K562 (cell line): Measurements from ENCODE around the gene TUBA4B. TPM values are rescaled to one million over a fixed set of nuclear protein-coding genes. Genes with fewer than 3 reads are reported as not detected.
A peak's percentile ranks its signal among the peaks of the same experiment; 100 is the strongest.

Experiments
- ARHGAP35 ChIP-seq: fragments of 450-650 bp; IDR thresholded peaks from 2 replicates; pipeline ENCODE4 v1.6.1; 2018; ENCODE audit not compliant: partially characterized antibody
- ARNT ChIP-seq, 2 experiments: fragments of 450-650 bp; IDR thresholded peaks; 2 replicates each; pipeline ENCODE4 v1.6.1; 2016; ENCODE audit warnings: mild to moderate bottlenecking in 1 of 2
- CTBP1 ChIP-seq: fragments of 450-650 bp; IDR thresholded peaks from 2 replicates; pipeline ENCODE4 v1.6.1; 2016; ENCODE audit warnings: borderline replicate concordance
- GTF2E2 ChIP-seq: fragments of 200-800 bp; sonication (Bioruptor generic); IDR thresholded peaks from 2 replicates; pipeline ENCODE4 v1.6.1; 2016; ENCODE audit warnings: missing genetic modification characterization, missing compliant biosample characterization
- MCM2 ChIP-seq: fragments of 450-650 bp; IDR thresholded peaks from 2 replicates; pipeline ENCODE4 v1.6.1; 2017; ENCODE audit warnings: low read depth, mild to moderate bottlenecking
- NFE2L1 ChIP-seq: fragments of 450-650 bp; IDR thresholded peaks from 2 replicates; pipeline ENCODE4 v1.6.1; 2016; ENCODE audit warnings: missing genetic modification characterization, low read depth, mild to moderate bottlenecking, missing compliant biosample characterization, moderate library complexity, borderline replicate concordance
- SNAPC5 ChIP-seq: fragments of 250-450 bp; sonication (Bioruptor Pico); IDR thresholded peaks from 2 replicates; pipeline ENCODE4 v1.8.0; 2021; ENCODE audit warnings: moderate library complexity, mild to moderate bottlenecking, inconsistent platforms
- TAL1 ChIP-seq: fragments of 450-650 bp; IDR thresholded peaks from 2 replicates; pipeline ENCODE4 v1.6.1; 2016; ENCODE audit warnings: mild to moderate bottlenecking
- TBL1XR1 ChIP-seq, 2 experiments: IDR thresholded peaks; 2 replicates each; pipeline ENCODE4 v1.6.1; 2012; ENCODE audit warnings: improper control_type of control experiment in 2 of 2, low read length in 2 of 2, mild to moderate bottlenecking in 1 of 2
- USF1 ChIP-seq: sonication (generic); formaldehyde crosslinking; IDR thresholded peaks from 2 replicates; pipeline ENCODE4 v1.9.0; 2022; ENCODE audit warnings: mild to moderate bottlenecking, missing genetic modification reagents
- XRCC4 ChIP-seq: IDR thresholded peaks from one replicate; pipeline ENCODE4 v1.6.1; 2011; ENCODE audit not compliant: insufficient read depth, insufficient read length; ENCODE audit errors: extremely low read depth
- ZFP91 ChIP-seq: sonication (generic); formaldehyde crosslinking; IDR thresholded peaks from 2 replicates; pipeline ENCODE4 v1.8.0; 2022; ENCODE audit warnings: mild to moderate bottlenecking, missing genetic modification reagents
- ZKSCAN8 ChIP-seq: fragments of 200-800 bp; sonication (Bioruptor generic); IDR thresholded peaks from 2 replicates; pipeline ENCODE4 v1.6.1; 2016; ENCODE audit warnings: missing genetic modification characterization, missing compliant biosample characterization
- ZNF253 ChIP-seq: fragments of 250-450 bp; sonication (Bioruptor Pico); conservative IDR thresholded peaks from 2 replicates; pipeline ENCODE4 v1.6.1; 2021; ENCODE audit warnings: mild to moderate bottlenecking
- ZNF76 ChIP-seq: fragments of 250-450 bp; sonication (Bioruptor Pico); IDR thresholded peaks from 2 replicates; pipeline ENCODE4 v1.4.0; 2020; ENCODE audit warnings: mild to moderate bottlenecking, moderate library complexity, borderline replicate concordance
- polyA plus RNA-seq, 8 experiments: library from polyadenylated mRNA; depleted of rRNA in 4 of 8; stranded (reverse) in 5 of 8; unstranded in 3 of 8; fragments of >200 nt; fragmentation: Nextera tagmentation in 2 of 8; fragmentation: Illumina TruSeq in 1 of 8; extraction: Ambion mirVana in 2 of 8; extraction: Trizol in 1 of 8; gene quantifications; 2 replicates each; pipeline versions ENCODE4 v1.2.1 to v1.2.3, GENCODE V29; 2011 to 2014; ENCODE audit warnings: inconsistent platforms in 1 of 8, missing spikeins in 1 of 8
- total RNA-seq, 7 experiments: library from RNA; depleted of rRNA in 6 of 7; stranded (reverse); fragments of >200 nt in 6 of 7; fragmentation: Illumina TruSeq in 2 of 7; extraction: Trizol in 2 of 7; gene quantifications; 2 replicates each; pipeline versions ENCODE4 v1.2.1 to v1.2.3, GENCODE V29; 2011 to 2021; ENCODE audit warnings: low replicate concordance in 1 of 7
- TF ChIP-seq, protein P1 (sequence below): conservative IDR thresholded peaks from 2 replicates; pipeline ENCODE4 v1.6.1; 2011; ENCODE audit warnings: low read depth, mild to moderate bottlenecking, low read length; ENCODE audit not compliant: control insufficient read depth
- TF ChIP-seq, protein P2 (sequence below): sonication (generic); formaldehyde crosslinking; IDR thresholded peaks from 2 replicates; pipeline ENCODE4 v1.8.0; 2022; ENCODE audit warnings: mild to moderate bottlenecking, missing genetic modification reagents, borderline replicate concordance
- TF ChIP-seq, protein P3 (sequence below): fragments of 250-450 bp; sonication (Bioruptor Pico); IDR thresholded peaks from 2 replicates; pipeline ENCODE4 v1.4.0; 2020; ENCODE audit warnings: mild to moderate bottlenecking, moderate library complexity

TUBA4B gene
- total and polyA plus RNA-seq, 9 of the 15 experiments (the other 6 are each of a cell fraction or from before 2014, with no cell fraction given) = 0.04 TPM; not detected in 8

- TF ChIP-seq, protein P1, sequence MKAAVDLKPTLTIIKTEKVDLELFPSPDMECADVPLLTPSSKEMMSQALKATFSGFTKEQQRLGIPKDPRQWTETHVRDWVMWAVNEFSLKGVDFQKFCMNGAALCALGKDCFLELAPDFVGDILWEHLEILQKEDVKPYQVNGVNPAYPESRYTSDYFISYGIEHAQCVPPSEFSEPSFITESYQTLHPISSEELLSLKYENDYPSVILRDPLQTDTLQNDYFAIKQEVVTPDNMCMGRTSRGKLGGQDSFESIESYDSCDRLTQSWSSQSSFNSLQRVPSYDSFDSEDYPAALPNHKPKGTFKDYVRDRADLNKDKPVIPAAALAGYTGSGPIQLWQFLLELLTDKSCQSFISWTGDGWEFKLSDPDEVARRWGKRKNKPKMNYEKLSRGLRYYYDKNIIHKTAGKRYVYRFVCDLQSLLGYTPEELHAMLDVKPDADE = no peak
- TF ChIP-seq ZKSCAN8 (CRISPR knock-in tag) (no peak), XRCC4 (no peak), TAL1 (no peak; the same call in 1 of the 2 replicates), NFE2L1 (no peak), ZFP91 (CRISPR knock-in tag) (no peak), MCM2 (no peak), ARNT (IDR thresholded peaks at IDR 0.05) (peak in 1 of 2 experiments; percentile 22; a peak in 1 of 4 replicates), ARHGAP35 (no peak), TBL1XR1 (IDR thresholded peaks at IDR 0.05; ENCODE audit: low read length in 2 of 2) (0 out of 4 replicates have a peak, but pooled peaks of 1 of the 2 experiments have one; percentile 61), CTBP1 (peak; percentile 65), ZNF253 (CRISPR knock-in tag) (no peak), GTF2E2 (no peak), ZNF76 (CRISPR knock-in tag) (no peak), USF1 (CRISPR knock-in tag) (no peak), SNAPC5 (no peak)
- TF ChIP-seq, protein P2, sequence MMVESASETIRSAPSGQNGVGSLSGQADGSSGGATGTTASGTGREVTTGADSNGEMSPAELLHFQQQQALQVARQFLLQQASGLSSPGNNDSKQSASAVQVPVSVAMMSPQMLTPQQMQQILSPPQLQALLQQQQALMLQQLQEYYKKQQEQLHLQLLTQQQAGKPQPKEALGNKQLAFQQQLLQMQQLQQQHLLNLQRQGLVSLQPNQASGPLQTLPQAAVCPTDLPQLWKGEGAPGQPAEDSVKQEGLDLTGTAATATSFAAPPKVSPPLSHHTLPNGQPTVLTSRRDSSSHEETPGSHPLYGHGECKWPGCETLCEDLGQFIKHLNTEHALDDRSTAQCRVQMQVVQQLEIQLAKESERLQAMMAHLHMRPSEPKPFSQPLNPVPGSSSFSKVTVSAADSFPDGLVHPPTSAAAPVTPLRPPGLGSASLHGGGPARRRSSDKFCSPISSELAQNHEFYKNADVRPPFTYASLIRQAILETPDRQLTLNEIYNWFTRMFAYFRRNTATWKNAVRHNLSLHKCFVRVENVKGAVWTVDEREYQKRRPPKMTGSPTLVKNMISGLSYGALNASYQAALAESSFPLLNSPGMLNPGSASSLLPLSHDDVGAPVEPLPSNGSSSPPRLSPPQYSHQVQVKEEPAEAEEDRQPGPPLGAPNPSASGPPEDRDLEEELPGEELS = no peak
- TF ChIP-seq, protein P3, sequence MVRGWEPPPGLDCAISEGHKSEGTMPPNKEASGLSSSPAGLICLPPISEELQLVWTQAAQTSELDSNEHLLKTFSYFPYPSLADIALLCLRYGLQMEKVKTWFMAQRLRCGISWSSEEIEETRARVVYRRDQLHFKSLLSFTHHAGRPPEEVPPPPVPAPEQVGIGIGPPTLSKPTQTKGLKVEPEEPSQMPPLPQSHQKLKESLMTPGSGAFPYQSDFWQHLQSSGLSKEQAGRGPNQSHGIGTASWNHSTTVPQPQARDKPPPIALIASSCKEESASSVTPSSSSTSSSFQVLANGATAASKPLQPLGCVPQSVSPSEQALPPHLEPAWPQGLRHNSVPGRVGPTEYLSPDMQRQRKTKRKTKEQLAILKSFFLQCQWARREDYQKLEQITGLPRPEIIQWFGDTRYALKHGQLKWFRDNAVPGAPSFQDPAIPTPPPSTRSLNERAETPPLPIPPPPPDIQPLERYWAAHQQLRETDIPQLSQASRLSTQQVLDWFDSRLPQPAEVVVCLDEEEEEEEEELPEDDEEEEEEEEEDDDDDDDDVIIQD (CRISPR knock-in tag) = no peak
These were observed 41.6 kb downstream of the TUBA4B start (continued) for GRCh38 chr2:219294356-219295351.
